Upper lobe of left lung (tissue), 4 donors: ENCODE results near the gene EFR3B.

Experiments
- CTCF ChIP-seq, 6 experiments: fragments of 450-650 bp in 4 of 6; fragments of 200-600 bp in 2 of 6; sonication (generic) in 2 of 6; IDR thresholded peaks; one replicate each; pipeline ENCODE4 v1.5.1; 2016 to 2019; ENCODE audit warnings: antibody characterized with exemption in 6 of 6
- POLR2A ChIP-seq, 4 donors: fragments of 450-650 bp; IDR thresholded peaks; one replicate each; pipeline ENCODE4 v1.5.1; 2016 to 2017; ENCODE audit warnings: antibody characterized with exemption in 4 of 4, mild to moderate bottlenecking in 2 of 4

GRCh38 chr2:25159949-25160348, 118.1 kb downstream of the EFR3B start:
- TF ChIP-seq CTCF (IDR thresholded peaks at IDR 0.05) (no peak), POLR2A (IDR thresholded peaks at IDR 0.05) (no peak)
